Hematopoietic multipotent progenitor cell treated with erythropoietin and hydrocortisone succinate and interleukin-3 and kit ligand, for 8 days (in vitro differentiated cells): Measurements from ENCODE around the gene RNF223.
"Not testable (repeated sequence)": the region's sequence is repeated elsewhere in the genome, so short reads cannot be mapped to it uniquely, and the experiment has no call there.

Experiments
- DNase-seq: peaks from one replicate; pipeline ENCODE4 v3.0.0-alpha.2; 2015

Gene RNF223

GRCh38 chr1:1058088-1058905, 15.8 kb downstream of the RNF223 start:
- DNase-seq = no peak

DNA sequence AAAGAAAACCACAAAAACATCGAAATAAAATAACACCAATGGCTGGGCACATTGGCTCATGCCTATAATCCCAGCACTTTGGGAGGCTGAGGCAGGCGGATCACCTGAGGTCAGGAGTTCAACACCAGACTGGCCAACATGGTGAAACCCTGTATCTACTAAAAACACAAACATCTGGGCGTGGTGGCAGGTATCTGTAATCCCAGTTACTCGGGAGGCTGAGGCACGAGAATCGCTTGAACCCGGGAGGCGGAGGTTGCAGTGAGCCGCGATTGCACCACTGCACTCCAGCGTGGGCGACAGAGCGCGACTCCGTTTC, 16.4 kb downstream of the RNF223 start:
- not testable (repeated sequence) for DNase-seq

- DNase-seq = no peak
Measured at GRCh38 chr1:1055841-1056736, 18.0 kb downstream of the RNF223 start.

DNA sequence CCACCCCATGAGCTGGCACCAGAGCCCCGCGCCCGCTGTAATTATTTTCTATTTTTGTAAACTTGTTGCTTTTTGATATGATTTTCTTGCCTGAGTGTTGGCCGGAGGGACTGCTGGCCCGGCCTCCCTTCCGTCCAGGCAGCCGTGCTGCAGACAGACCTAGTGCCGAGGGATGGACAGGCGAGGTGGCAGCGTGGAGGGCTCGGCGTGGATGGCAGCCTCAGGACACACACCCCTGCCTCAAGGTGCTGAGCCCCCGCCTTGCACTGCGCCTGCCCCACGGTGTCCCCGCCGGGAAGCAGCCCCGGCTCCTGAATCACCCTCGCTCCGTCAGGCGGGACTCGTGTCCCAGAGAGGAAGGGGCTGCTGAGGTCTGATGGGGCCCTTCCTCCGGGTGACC, 19.1 kb downstream of the RNF223 start:
- DNase-seq = no peak

DNA sequence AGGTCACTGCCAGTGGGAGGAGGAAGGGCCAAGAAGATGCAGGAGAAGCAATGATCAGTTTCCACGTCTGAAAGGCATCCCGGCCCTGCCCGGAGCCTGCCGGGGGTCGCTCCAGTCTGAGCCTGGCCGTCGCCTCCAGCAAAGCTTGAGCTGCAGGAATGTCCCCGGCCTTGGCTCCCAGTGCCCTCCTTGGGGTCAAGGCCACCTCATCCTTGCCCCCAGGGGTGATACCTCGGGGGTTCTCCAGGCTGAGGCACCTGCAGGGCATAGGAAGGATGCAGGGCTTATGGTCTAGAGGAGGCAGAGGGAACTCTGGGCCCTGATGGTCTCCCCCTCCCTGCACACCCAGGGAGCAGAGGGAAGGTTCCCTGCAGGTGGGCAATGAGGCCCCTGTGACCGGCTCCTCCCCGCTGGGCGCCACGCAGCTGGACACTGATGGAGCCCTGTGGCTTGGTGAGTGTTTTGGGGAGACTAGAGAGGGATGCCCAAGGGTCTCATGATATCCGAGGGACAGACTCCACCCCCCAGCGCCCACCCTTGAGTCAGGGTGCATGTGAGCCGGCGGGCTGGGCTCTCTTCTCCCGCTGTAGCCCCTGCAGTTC, 19.9 kb downstream of the RNF223 start:
- DNase-seq = no peak

- no peak for DNase-seq
Measured at GRCh38 chr1:1053682-1054081, 20.4 kb downstream of the RNF223 start.

- no peak for DNase-seq
Measured at GRCh38 chr1:1053022-1053421, 21.1 kb downstream of the RNF223 start.

- no peak for DNase-seq
Measured at GRCh38 chr1:1052003-1052840, 21.9 kb downstream of the RNF223 start.

GRCh38 chr1:1051127-1051810, 22.8 kb downstream of the RNF223 start:
- DNase-seq = no peak

DNA sequence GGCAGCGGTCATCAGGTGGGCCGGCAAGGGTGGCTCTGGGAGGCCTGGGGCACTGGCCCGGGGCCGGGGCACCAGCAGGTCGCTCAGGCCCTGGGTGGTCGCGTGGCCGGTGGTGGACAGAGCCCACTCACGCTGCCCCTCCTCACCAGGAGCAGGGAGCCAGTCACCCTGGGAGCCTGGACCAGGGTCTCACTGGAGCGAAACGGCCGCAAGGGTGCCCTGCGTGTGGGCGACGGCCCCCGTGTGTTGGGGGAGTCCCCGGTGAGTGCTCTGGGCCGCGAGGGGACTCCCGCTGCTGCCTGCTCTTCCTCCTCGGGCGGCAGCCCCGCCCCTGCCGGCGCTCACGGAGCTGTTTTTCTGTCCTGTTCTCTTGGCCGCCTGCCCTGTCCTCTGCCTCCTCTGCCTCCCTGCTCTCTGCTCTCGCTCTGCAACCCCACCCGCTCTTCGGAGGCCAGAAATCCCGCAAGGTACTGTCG, 23.5 kb downstream of the RNF223 start:
- no peak for DNase-seq

DNA sequence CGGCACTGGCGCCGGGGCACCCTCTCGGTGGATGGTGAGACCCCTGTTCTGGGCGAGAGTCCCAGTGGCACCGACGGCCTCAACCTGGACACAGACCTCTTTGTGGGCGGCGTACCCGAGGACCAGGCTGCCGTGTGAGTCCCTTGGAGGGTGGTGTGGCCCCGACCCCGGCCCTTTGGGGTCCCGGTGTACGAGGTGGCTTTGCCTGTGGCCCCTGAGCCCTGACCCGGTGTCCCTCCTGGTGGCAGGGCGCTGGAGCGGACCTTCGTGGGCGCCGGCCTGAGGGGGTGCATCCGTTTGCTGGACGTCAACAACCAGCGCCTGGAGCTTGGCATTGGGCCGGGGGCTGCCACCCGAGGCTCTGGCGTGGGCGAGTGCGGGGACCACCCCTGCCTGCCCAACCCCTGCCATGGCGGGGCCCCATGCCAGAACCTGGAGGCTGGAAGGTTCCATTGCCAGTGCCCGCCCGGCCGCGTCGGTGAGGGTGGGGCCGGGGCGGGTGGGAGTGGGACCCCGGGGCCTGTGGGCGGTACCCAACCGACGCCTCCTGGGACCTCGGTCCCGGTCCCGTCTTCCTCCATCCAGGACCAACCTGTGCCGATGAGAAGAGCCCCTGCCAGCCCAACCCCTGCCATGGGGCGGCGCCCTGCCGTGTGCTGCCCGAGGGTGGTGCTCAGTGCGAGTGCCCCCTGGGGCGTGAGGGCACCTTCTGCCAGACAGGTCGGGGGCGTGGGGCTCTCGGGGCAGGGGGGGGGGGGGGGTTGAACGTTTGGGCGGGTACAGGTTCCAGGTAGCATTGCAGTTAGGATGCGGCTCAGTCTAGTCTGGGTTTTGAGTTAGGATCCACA, 24.6 kb downstream of the RNF223 start:
- no peak for DNase-seq

- no peak for DNase-seq
Measured at GRCh38 chr1:1048765-1049164, 25.3 kb downstream of the RNF223 start.

DNA sequence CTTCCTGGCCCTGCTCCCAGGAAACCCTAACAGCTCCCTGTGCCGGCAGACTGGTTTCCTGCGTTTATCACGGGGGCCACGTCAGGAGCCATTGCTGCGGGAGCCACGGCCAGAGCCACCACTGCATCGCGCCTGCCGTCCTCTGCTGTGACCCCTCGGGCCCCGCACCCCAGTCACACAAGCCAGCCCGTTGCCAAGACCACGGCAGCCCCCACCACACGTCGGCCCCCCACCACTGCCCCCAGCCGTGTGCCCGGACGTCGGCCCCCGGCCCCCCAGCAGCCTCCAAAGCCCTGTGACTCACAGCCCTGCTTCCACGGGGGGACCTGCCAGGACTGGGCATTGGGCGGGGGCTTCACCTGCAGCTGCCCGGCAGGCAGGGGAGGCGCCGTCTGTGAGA, 26.1 kb downstream of the RNF223 start:
- DNase-seq = no peak

GRCh38 chr1:1047407-1047806, 26.7 kb downstream of the RNF223 start:
- no peak for DNase-seq

GRCh38 chr1:1046767-1047166, 27.3 kb downstream of the RNF223 start:
- no peak for DNase-seq

- no peak for DNase-seq
Measured at GRCh38 chr1:1046243-1046642, 27.9 kb downstream of the RNF223 start.

DNA sequence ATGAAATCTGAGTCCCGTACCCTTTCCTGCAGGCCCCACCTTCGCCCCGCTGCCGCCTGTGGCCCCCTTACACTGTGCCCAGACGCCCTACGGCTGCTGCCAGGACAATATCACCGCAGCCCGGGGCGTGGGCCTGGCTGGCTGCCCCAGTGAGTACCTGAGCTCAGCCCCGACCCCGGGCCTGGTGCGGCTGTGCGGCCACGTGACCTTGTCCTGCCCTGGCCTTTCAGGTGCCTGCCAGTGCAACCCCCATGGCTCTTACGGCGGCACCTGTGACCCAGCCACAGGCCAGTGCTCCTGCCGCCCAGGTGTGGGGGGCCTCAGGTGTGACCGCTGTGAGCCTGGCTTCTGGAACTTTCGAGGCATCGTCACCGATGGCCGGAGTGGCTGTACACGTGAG, 29.0 kb downstream of the RNF223 start:
- no peak for DNase-seq

- no peak for DNase-seq
Measured at GRCh38 chr1:1044455-1045078, 29.5 kb downstream of the RNF223 start.

- no peak for DNase-seq
Measured at GRCh38 chr1:1043921-1044320, 30.2 kb downstream of the RNF223 start.

DNA sequence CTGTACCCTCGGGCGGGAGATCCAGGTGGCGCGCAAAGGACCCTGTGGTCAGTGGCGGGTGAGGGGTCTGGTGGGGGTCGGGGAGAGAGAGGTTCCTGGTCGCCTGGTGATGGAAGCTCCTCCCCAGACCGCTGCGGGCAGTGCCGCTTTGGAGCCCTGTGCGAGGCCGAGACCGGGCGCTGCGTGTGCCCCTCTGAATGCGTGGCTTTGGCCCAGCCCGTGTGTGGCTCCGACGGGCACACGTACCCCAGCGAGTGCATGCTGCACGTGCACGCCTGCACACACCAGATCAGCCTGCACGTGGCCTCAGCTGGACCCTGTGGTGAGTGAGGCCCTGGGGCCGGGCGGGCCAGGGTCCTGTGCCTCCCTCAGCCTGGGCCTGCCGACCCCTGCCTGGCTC, 30.7 kb downstream of the RNF223 start:
- DNase-seq = no peak

- DNase-seq = no peak
Measured at GRCh38 chr1:1042835-1043234, 31.3 kb downstream of the RNF223 start.
